Measurements from ENCODE around the gene PRG2.

PRG2 gene

DNA sequence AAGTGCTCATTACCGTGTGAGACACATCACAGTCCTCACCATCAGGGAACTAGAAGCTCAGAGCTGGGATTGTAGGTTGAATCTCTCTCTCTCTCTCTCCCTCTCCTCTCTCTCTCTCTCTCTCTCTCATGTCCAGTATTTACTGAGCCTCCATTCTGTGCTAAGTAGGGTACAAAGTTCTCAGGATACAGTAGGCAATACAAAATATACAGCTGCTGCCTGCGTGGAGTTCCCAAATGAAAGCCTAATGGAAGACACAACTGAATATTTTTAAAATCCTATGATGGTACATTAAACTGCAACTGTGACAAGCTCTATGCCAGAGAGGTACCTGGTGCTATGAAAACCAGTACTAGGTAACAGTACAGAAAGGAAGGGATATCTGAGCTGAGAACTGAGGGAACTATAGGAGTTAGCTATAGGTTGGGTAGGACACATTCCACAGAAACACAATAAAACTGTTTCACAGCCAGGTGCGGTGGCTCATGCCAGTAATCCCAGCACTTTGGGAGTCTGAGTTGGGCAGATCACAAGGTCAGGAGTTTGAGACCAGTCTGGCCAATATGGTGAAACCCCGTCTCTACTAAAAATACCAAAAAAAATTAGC lies 9.6 kb upstream of the PRG2 start:
- Mint-ChIP-seq H3K27me3 (no peaks in the 10 kb centered on the region), H3K36me3 (ENCODE audit: insufficient read depth) (no peaks in the 10 kb centered on the region), H3K4me1 (no peaks in the 10 kb centered on the region), H3K9me3 (no peaks in the 10 kb centered on the region), H3K4me3 (no peak overlapping the region), H3K27ac (ENCODE audit: low read depth) (no peak overlapping the region)
- DNase-seq (ENCODE audit: low spot score in 2 of 2) (no peak), ATAC-seq (replicated peaks; ENCODE audit: extremely low read depth, poor library complexity, severe bottlenecking) (no peak)

DNA sequence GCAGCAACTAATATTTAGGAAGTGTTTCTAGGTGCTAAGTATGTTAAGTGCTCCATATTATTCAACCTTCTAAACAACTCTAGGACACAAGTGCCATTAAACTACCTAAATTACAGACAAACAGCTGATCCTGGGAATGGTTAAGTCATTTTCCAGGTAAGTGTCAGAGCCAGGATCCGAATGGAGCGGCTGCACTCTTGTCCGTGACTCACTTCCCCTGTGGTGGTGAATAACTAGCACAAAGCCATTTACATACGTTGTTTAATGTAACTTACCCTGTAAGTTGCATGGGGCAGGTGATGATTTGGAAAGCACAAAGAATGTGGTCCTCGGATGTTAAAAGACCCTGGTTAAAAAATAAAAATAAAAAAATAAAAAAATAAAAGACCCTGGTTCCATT lies 8.8 kb upstream of the PRG2 start:
- H3K9me3 Mint-ChIP-seq: no peaks in the 10 kb centered on the region
- no peaks in the 10 kb centered on the region for H3K4me1 Mint-ChIP-seq
- no peak for ATAC-seq (replicated peaks; ENCODE audit: extremely low read depth, poor library complexity, severe bottlenecking)
- H3K36me3 Mint-ChIP-seq (ENCODE audit: insufficient read depth): no peaks in the 10 kb centered on the region
- DNase-seq (ENCODE audit: low spot score in 2 of 2): no peak
- no peak overlapping the region for H3K4me3 Mint-ChIP-seq
- H3K27me3 Mint-ChIP-seq: no peaks in the 10 kb centered on the region
- no peak overlapping the region for H3K27ac Mint-ChIP-seq (ENCODE audit: low read depth)

DNA sequence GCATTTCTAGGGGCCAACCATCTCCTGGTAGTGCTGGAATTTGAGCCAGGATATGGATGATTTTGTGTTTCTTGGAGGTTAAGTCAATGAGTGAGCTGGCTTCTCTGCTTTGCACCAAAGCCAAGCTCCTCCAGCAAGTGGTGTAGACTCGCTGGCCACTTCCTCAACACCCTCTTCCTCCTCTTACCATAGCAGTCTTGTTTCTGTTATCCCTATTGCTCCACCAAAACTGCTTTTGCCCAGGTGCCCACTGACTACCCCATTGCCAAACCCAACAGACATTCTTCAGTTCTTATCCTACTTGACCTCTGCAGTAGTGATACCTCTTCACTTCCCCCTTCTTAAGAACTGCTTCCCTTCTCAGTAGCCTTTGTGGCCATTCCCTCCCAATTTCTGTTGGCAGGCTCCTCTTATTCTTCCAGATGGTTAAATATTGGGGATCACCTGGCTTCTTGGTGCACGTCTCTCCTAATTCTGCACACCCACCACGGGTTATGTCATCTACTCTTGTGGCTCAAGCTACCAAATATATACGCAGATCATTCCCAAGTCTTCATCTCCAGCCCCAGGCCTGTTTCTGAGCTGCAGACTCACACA lies 7.0 kb upstream of the PRG2 start:
- H3K4me1 Mint-ChIP-seq: no peaks in the 10 kb centered on the region
- H3K36me3 Mint-ChIP-seq (ENCODE audit: insufficient read depth): no peaks in the 10 kb centered on the region
- ATAC-seq (replicated peaks; ENCODE audit: extremely low read depth, poor library complexity, severe bottlenecking): no peak
- no peak overlapping the region for H3K4me3 Mint-ChIP-seq
- no peak for DNase-seq (ENCODE audit: low spot score in 2 of 2)
- H3K27ac Mint-ChIP-seq (ENCODE audit: low read depth): no peak overlapping the region
- no peaks in the 10 kb centered on the region for H3K27me3 Mint-ChIP-seq
- H3K9me3 Mint-ChIP-seq: no peaks in the 10 kb centered on the region

DNA sequence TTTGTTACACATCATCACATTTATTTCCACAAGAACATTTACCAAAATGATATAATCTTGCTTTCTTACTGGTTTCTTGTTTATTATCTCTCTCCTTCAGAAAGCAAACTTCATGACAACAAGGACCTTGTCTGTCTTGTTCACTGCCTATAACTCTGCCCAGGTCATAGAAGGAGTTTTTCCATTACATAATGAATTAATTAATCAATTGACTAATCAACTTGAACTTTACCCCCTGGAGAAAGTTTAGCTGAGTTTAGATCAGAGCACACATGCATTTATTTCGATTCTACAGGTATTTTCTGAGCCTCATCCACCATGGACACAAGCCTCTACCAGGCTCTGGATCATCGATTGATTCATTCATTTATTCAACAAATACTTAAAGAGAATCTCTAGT lies 6.3 kb upstream of the PRG2 start:
- Mint-ChIP-seq H3K27ac (ENCODE audit: low read depth) (no peak overlapping the region), H3K4me1 (no peaks in the 10 kb centered on the region), H3K36me3 (ENCODE audit: insufficient read depth) (no peaks in the 10 kb centered on the region), H3K4me3 (no peak overlapping the region), H3K9me3 (no peaks in the 10 kb centered on the region), H3K27me3 (no peaks in the 10 kb centered on the region)
- DNase-seq (ENCODE audit: low spot score in 2 of 2) (no peak), ATAC-seq (replicated peaks; ENCODE audit: extremely low read depth, poor library complexity, severe bottlenecking) (no peak)

DNA sequence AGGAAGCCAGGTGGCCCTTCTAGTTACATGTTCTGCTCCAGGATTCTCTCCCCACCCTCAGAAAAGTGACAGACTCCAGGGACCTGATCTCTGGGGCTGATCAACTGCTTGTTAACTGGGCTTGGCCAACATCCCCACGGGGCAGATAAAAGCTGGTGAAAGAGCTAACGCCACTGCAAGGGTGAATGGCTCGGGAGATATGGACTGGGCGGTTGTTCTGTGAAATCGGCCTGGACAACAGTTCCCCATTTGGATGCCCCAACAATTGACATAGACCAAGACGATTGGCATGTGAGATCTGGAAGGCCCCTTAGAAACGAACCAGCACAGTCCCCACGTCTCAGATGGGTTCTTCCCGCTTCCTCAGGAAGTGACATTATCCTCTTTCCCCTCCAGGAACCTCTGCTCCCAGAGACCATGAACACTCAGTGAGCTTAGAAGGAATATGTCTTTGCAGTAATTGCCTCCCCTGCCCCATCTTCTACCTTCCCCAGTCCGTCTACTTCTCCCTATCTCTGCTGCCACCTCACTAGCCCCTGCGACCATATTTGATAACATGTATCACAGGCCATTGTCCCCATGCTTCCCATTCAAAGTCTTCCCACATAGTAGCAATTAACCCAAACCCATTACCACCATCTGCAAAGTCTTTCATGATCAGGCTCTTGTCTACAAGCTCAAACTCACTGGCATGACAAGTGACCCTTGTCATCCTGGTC lies 5.6 kb upstream of the PRG2 start:
- no peak for DNase-seq (ENCODE audit: low spot score in 2 of 2)
- no peak for ATAC-seq (replicated peaks; ENCODE audit: extremely low read depth, poor library complexity, severe bottlenecking)
- no peaks in the 10 kb centered on the region for H3K27me3 Mint-ChIP-seq

DNA sequence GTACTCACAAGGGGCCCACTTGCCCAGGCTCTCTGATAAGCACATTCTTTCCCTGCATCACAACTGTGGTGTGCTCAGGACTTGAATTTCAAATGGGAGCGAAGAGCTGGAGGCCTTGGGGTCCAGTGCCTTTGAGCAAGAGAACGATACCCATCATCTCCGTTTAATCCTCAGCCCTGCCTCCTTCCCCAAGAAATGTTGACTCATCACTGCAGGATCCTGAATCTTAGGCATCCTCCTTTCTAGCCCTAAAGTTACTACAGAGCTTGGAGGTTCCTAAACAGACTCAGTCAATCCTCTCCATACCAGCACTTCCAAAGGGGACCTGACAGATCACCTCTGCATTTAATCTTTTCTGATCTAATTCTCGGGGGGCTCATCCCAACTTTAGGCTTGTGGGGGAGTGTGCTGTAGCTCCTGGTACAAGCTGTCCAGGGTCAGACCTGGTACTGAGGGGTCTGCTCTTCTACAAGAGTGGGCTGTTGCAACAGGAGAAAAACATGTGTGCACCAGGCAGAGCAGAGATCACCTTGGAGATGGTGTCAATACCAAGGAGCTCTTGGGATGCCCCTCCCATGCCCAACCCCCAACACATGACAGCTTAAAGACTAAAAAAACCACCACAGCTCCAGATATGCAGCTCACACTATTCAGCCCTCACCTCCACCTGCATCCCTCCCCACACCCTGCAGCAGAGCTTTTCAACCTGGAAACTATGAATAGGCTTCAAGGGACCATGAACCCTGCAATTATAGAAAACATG lies 3.9 kb upstream of the PRG2 start:
- ATAC-seq (replicated peaks; ENCODE audit: extremely low read depth, poor library complexity, severe bottlenecking): no peak
- no peak for DNase-seq (ENCODE audit: low spot score in 2 of 2)
- Mint-ChIP-seq H3K27ac (ENCODE audit: low read depth) (no peak overlapping the region), H3K9me3 (no peaks in the 10 kb centered on the region), H3K27me3 (no peaks in the 10 kb centered on the region), H3K36me3 (ENCODE audit: insufficient read depth) (no peaks in the 10 kb centered on the region), H3K4me1 (no peaks in the 10 kb centered on the region), H3K4me3 (no peak overlapping the region)

More for the DNA sequence above, 5.6 kb upstream of the PRG2 start:
- H3K36me3 Mint-ChIP-seq (ENCODE audit: insufficient read depth): no peaks in the 10 kb centered on the region
- no peak overlapping the region for H3K27ac Mint-ChIP-seq (ENCODE audit: low read depth)
- no peaks in the 10 kb centered on the region for H3K4me1 Mint-ChIP-seq
- no peaks in the 10 kb centered on the region for H3K9me3 Mint-ChIP-seq
- no peak overlapping the region for H3K4me3 Mint-ChIP-seq

DNA sequence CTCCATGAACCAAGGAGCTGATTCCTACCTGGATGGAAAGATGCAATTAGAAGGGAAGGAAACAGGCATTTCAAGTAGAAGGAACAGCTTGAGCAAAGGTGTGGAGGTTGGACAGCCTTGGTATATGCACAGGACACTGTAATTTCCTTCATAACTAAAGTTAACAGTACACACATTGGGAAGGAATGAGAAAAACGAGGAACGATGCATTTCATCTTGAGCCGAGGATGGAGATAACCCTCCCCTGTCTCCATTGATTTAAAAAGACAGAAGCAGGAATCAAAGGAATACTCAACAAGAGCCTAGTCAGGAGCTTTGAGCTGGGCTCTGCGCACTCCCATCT lies 2.3 kb upstream of the PRG2 start:
- Mint-ChIP-seq H3K4me3 (no peak overlapping the region), H3K36me3 (ENCODE audit: insufficient read depth) (no peaks in the 10 kb centered on the region), H3K27me3 (no peaks in the 10 kb centered on the region), H3K27ac (ENCODE audit: low read depth) (no peak overlapping the region), H3K4me1 (no peaks in the 10 kb centered on the region), H3K9me3 (no peaks in the 10 kb centered on the region)
- ATAC-seq (replicated peaks; ENCODE audit: extremely low read depth, poor library complexity, severe bottlenecking): no peak
- no peak for DNase-seq (ENCODE audit: low spot score in 2 of 2)

DNA sequence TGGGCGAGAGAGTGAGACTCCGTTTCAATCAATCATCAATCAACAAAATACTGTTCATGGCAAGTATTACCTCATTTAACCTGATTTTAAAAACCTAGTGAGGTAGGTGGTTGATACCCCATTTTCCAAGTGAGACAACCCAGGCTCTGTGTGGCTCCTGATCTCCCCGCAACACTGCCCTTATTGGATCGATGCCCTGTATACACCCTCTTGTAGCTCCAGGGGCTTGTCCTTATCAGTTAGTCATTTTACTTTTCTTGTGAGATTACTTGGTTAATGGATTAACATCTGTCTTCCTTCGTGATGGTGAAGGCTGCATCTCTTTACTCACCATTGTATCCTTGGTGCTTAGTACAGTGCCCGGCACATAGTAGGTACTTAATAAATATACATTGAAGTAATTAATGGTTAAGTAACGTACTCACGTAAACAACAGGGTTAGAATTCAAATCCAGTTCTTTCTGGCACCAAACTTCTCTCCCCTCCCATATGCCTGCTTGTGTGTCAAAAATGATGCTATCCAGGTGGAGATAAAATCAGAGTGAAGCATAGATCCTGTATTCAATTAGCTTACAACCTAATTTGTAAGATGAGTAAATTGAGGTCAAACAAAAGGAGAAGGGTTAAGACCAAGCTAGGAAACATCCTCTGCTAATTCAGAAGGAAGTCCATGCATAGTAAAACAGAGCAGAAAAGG lies 1.8 kb upstream of the PRG2 start:
- DNase-seq (ENCODE audit: low spot score in 2 of 2): no peak
- no peaks in the 10 kb centered on the region for H3K27me3 Mint-ChIP-seq
- H3K4me3 Mint-ChIP-seq: no peak overlapping the region
- no peaks in the 10 kb centered on the region for H3K9me3 Mint-ChIP-seq
- no peaks in the 10 kb centered on the region for H3K36me3 Mint-ChIP-seq (ENCODE audit: insufficient read depth)
- H3K4me1 Mint-ChIP-seq: no peaks in the 10 kb centered on the region
- H3K27ac Mint-ChIP-seq (ENCODE audit: low read depth): no peak overlapping the region
- no peak for ATAC-seq (replicated peaks; ENCODE audit: extremely low read depth, poor library complexity, severe bottlenecking)

DNA sequence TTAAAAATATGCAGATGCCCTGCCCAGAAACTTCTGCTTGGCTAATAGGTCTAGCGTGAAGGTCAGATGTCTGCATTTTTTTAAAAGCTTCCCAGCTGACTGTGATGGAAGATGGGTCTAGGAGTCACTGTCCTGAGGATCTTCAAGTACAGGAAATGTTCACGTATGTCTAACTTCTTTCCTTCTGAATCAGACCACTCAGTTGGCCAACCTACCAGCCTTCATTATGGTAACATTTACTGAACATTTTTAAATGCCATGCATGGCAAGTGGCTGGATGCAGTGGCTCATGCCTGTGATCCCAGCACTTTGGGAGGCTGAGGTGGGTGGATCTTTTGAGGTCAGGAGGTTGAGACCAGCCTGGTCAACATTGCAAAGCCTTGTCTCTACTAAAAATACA lies 1.1 kb upstream of the PRG2 start:
- no peak for ATAC-seq (replicated peaks; ENCODE audit: extremely low read depth, poor library complexity, severe bottlenecking)

DNA sequence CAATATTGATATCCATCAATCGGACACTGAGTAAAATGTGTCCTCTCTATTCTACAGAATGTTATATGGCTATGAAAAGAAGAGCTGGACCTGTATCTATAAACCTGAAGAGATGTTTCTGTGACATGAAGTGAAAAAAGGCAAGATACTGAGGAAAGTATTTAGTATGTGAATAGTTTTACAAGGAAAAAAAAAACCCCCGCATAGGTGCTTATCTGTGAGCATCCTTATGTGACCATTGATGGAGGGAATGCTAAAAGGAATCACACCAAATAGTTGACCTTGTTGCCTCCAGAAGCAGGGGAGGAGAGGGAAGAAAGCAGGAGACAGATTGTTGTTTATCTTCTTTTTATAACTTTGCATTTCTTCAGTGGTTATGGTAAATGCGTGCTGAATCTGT lies 661 bp upstream of the PRG2 start:
- ATAC-seq (replicated peaks; ENCODE audit: extremely low read depth, poor library complexity, severe bottlenecking) (no peak), DNase-seq (ENCODE audit: low spot score in 2 of 2) (no peak)
- H3K9me3 Mint-ChIP-seq: no peaks in the 10 kb centered on the region
- no peaks in the 10 kb centered on the region for H3K27me3 Mint-ChIP-seq
- H3K4me3 Mint-ChIP-seq: no peak overlapping the region
- no peaks in the 10 kb centered on the region for H3K36me3 Mint-ChIP-seq (ENCODE audit: insufficient read depth)
- H3K4me1 Mint-ChIP-seq: no peaks in the 10 kb centered on the region
- H3K27ac Mint-ChIP-seq (ENCODE audit: low read depth): no peak overlapping the region

More for the DNA sequence above, 1.1 kb upstream of the PRG2 start:
- no peaks in the 10 kb centered on the region for H3K9me3 Mint-ChIP-seq
- no peaks in the 10 kb centered on the region for H3K27me3 Mint-ChIP-seq
- no peaks in the 10 kb centered on the region for H3K4me1 Mint-ChIP-seq
- no peak overlapping the region for H3K4me3 Mint-ChIP-seq
- no peak overlapping the region for H3K27ac Mint-ChIP-seq (ENCODE audit: low read depth)
- no peaks in the 10 kb centered on the region for H3K36me3 Mint-ChIP-seq (ENCODE audit: insufficient read depth)
- no peak for DNase-seq (ENCODE audit: low spot score in 2 of 2)

DNA sequence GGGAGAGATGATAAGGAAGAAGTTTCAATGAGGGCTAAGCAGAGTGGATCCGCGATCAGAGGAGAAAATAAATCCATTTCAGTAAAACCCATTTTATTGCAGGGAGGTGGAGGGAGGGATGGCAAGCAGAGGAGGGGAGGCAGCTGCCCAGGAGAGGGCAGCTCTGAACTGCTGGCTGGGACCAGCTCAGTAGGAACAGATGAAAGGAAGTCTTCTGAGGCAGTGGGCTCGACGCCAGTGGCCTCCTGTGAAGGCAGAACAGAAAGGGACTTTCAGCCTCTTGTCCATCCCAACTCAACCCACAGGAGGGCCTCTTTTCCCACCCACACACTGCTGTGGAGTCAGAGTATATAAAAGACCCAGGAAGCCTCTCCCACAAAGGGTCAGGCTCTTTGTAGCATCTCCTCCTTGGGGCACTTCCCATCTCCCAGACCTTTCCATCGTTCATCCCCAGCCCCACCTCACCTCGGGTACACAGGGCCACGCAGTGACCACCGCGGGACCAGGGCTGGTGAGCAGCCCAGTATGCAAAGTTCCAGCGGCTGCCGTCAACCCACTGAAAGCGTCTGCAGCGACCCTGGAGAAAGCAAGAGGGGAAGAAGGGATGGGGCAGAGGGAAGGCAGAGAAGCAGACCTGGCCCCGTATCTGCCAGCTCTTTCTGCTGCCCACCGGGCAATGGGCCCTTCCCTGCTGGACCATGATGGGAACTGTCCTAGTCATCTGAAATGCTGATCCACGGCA lies 3.0 kb downstream of the PRG2 start:
- Mint-ChIP-seq H3K4me1 (no peaks in the 10 kb centered on the region), H3K27ac (ENCODE audit: low read depth) (no peak overlapping the region), H3K9me3 (no peaks in the 10 kb centered on the region), H3K36me3 (ENCODE audit: insufficient read depth) (no peaks in the 10 kb centered on the region), H3K27me3 (peaks cover 5% of the 10 kb centered on the region), H3K4me3 (no peak overlapping the region)
- DNase-seq (ENCODE audit: low spot score in 2 of 2): no peak
- ATAC-seq (replicated peaks; ENCODE audit: extremely low read depth, poor library complexity, severe bottlenecking): no peak

Measured in central memory CD8-positive, alpha-beta T cell (primary cell).